H9 (cell line): ENCODE data around the gene SGCD. TPM values are rescaled to one million over a fixed set of nuclear protein-coding genes. Genes with fewer than 3 reads are reported as not detected.

Source experiments
- DNase-seq: peaks from one replicate; pipeline ENCODE4 v3.0.0-alpha.2; 2017
- H2AFZ ChIP-seq: one replicate; pipeline ENCODE4 v1.6.1; 2013; ENCODE audit warnings: mild to moderate bottlenecking, low read length, control low read depth, moderate library complexity
- H2AK5ac ChIP-seq: 2 replicates; pipeline ENCODE4 v1.6.1; 2013; ENCODE audit warnings: low read length, control low read depth, mixed read lengths; ENCODE audit not compliant: insufficient read length
- H2BK120ac ChIP-seq: one replicate; pipeline ENCODE4 v1.6.1; 2013; ENCODE audit warnings: low read depth, mild to moderate bottlenecking, low read length, control low read depth, inconsistent platforms; ENCODE audit not compliant: poor library complexity, severe bottlenecking
- H2BK12ac ChIP-seq: 2 replicates; pipeline ENCODE4 v1.6.1; 2013; ENCODE audit warnings: low read length, control low read depth, mixed read lengths, low read depth; ENCODE audit not compliant: insufficient read length
- H2BK15ac ChIP-seq: 2 replicates; pipeline ENCODE4 v1.6.1; 2013; ENCODE audit warnings: low read depth, low read length, control low read depth
- H2BK20ac ChIP-seq: one replicate; pipeline ENCODE4 v1.6.1; 2013; ENCODE audit warnings: low read depth, mild to moderate bottlenecking, low read length, control low read depth, inconsistent platforms; ENCODE audit not compliant: poor library complexity, severe bottlenecking
- H2BK5ac ChIP-seq: 2 replicates; pipeline ENCODE4 v1.6.1; 2013; ENCODE audit warnings: low read length, control low read depth, mixed read lengths; ENCODE audit not compliant: insufficient read length
- H3K14ac ChIP-seq: 2 replicates; pipeline ENCODE4 v1.6.1; 2013; ENCODE audit warnings: low read length, control low read depth; ENCODE audit not compliant: insufficient read depth
- H3K18ac ChIP-seq: 2 replicates; pipeline ENCODE4 v1.6.1; 2013; ENCODE audit warnings: low read depth, mild to moderate bottlenecking, mixed read lengths, low read length, control low read depth; ENCODE audit not compliant: insufficient read length
- H3K23ac ChIP-seq: 2 replicates; pipeline ENCODE4 v1.6.1; 2013; ENCODE audit warnings: low read length, control low read depth, mixed read lengths, low read depth; ENCODE audit not compliant: insufficient read length
- H3K23me2 ChIP-seq: 2 replicates; pipeline ENCODE4 v1.6.1; 2013; ENCODE audit warnings: low read depth, mild to moderate bottlenecking, mixed read lengths, low read length, control low read depth; ENCODE audit not compliant: insufficient read length, poor library complexity, severe bottlenecking
- H3K27ac ChIP-seq: 2 replicates; pipeline ENCODE4 v1.5.1; 2013; ENCODE audit warnings: low read length, control low read depth, mixed read lengths, low read depth; ENCODE audit not compliant: insufficient read length
- H3K27me3 ChIP-seq: 2 replicates; pipeline ENCODE4 v1.6.1; 2013; ENCODE audit warnings: low read length, control low read depth, inconsistent platforms; ENCODE audit not compliant: insufficient read depth
- H3K4ac ChIP-seq: 2 replicates; pipeline ENCODE4 v1.6.1; 2013; ENCODE audit warnings: low read depth, mild to moderate bottlenecking, control low read depth, inconsistent platforms, low read length, moderate library complexity
- H3K4me1 ChIP-seq: 2 replicates; pipeline ENCODE4 v1.6.1; 2013; ENCODE audit warnings: low read length, control low read depth, inconsistent platforms; ENCODE audit not compliant: insufficient read depth
- H3K4me2 ChIP-seq: 2 replicates; pipeline ENCODE4 v1.6.1; 2013; ENCODE audit warnings: low read length, control low read depth, mixed read lengths; ENCODE audit not compliant: insufficient read length, insufficient read depth
- H3K56ac ChIP-seq: 2 replicates; pipeline ENCODE4 v1.6.1; 2013; ENCODE audit warnings: low read depth, mild to moderate bottlenecking, mixed read lengths, low read length, control low read depth; ENCODE audit not compliant: insufficient read length
- H3K79me1 ChIP-seq: 2 replicates; pipeline ENCODE4 v1.6.1; 2013; ENCODE audit warnings: low read depth, mild to moderate bottlenecking, moderate library complexity, low read length, control low read depth, inconsistent platforms; ENCODE audit not compliant: insufficient read depth, poor library complexity, severe bottlenecking
- H3K79me2 ChIP-seq: 2 replicates; pipeline ENCODE4 v1.6.1; 2013; ENCODE audit warnings: low read length, control low read depth, inconsistent platforms; ENCODE audit not compliant: insufficient read depth
- H3K9ac ChIP-seq: 2 replicates; pipeline ENCODE4 v1.6.1; 2013; ENCODE audit warnings: low read length, control low read depth, mixed read lengths; ENCODE audit not compliant: insufficient read length; ENCODE audit errors: extremely low read depth
- H3K9me3 ChIP-seq: one replicate; pipeline ENCODE4 v1.6.1; 2013; ENCODE audit warnings: low read depth, low read length, inconsistent platforms; ENCODE audit not compliant: control insufficient read depth
- H3T11ph ChIP-seq: one replicate; pipeline ENCODE4 v1.6.1; 2013; ENCODE audit warnings: mild to moderate bottlenecking, low read length, control low read depth, inconsistent platforms
- H4K20me1 ChIP-seq: one replicate; pipeline ENCODE4 v1.6.1; 2013; ENCODE audit not compliant: control insufficient read depth, insufficient read length, insufficient read depth
- H4K5ac ChIP-seq: 2 replicates; pipeline ENCODE4 v1.6.1; 2013; ENCODE audit warnings: low read depth, mild to moderate bottlenecking, mixed read lengths, low read length, control low read depth; ENCODE audit not compliant: insufficient read length
- H4K8ac ChIP-seq: replicated peaks from 2 replicates; pipeline ENCODE4 v1.6.1; 2013; ENCODE audit warnings: low read length, control low read depth, mixed read lengths, low read depth; ENCODE audit not compliant: insufficient read length
- H4K91ac ChIP-seq: 2 replicates; pipeline ENCODE4 v1.6.1; 2013; ENCODE audit warnings: low read depth, mild to moderate bottlenecking, moderate library complexity, mixed read lengths, low read length, control low read depth; ENCODE audit not compliant: insufficient read length
- H3K27ac Mint-ChIP-seq, 3 experiments: 2 replicates in 2 of 3; 3 replicates in 1 of 3; pipeline ENCODE4 v1.8.0; 2020 to 2021; ENCODE audit warnings: mixed read lengths in 3 of 3, mild to moderate bottlenecking in 1 of 3, moderate library complexity in 1 of 3
- H3K27me3 Mint-ChIP-seq: 2 replicates; pipeline ENCODE4 v1.8.0; 2021; ENCODE audit warnings: low read depth, mild to moderate bottlenecking, moderate library complexity, mixed read lengths
- H3K36me3 Mint-ChIP-seq, 3 experiments: 2 replicates in 2 of 3; 3 replicates in 1 of 3; pipeline ENCODE4 v1.8.0; 2020 to 2021; ENCODE audit warnings: low read depth in 3 of 3, mixed read lengths in 3 of 3; ENCODE audit not compliant: insufficient read depth in 1 of 3
- H3K4me1 Mint-ChIP-seq, 2 experiments: 2 replicates each; pipeline ENCODE4 v1.8.0; 2020; ENCODE audit warnings: mixed read lengths in 2 of 2
- H3K4me3 Mint-ChIP-seq, 2 experiments: 2 replicates in 1 of 2; 3 replicates in 1 of 2; pipeline ENCODE4 v1.8.0; 2020 to 2021; ENCODE audit warnings: mild to moderate bottlenecking in 2 of 2, mixed read lengths in 2 of 2, moderate library complexity in 1 of 2
- H3K9me3 Mint-ChIP-seq, 2 experiments: 2 replicates in 1 of 2; 3 replicates in 1 of 2; pipeline ENCODE4 v1.8.0; 2020; ENCODE audit warnings: mild to moderate bottlenecking in 2 of 2, mixed read lengths in 2 of 2, moderate library complexity in 1 of 2
- CTCF ChIP-seq: fragments of 200-600 bp; sonication (generic); conservative IDR thresholded peaks from 3 replicates; pipeline ENCODE4 v1.8.0; 2021; ENCODE audit warnings: antibody characterized with exemption, mild to moderate bottlenecking
- WGBS: extraction: QIAGEN DNeasy Blood & Tissue Kit; methylation state at CpG from one replicate; pipeline ENCODE4 v1.1.7; 2013; ENCODE audit warnings: missing lambda C conversion rate, low lambda C conversion rate, mixed read lengths; ENCODE audit not compliant: insufficient read length; ENCODE audit errors: extremely low coverage; 5-methylcytosine and 5-hydroxymethylcytosine counted together
- total RNA-seq: library from RNA; stranded (reverse); gene quantifications from 2 replicates; pipeline ENCODE4 v1.2.1, GENCODE V29; 2021

The SGCD gene
- total RNA-seq, 1 experiment from 2014 or later: 0.11 TPM

GRCh38 chr5:156339139-156339841 lies 12.3 kb downstream of the SGCD start:
- no peaks in the 10 kb centered on the region for H3K9me3 ChIP-seq
- no peak overlapping the region for H2BK12ac ChIP-seq
- Mint-ChIP-seq H3K4me1 (no peaks in the 10 kb centered on the region), H3K4me3 (no peak overlapping the region), H3K27ac (no peak overlapping the region), H3K9me3 (no peaks in the 10 kb centered on the region), H3K36me3 (no peaks in the 10 kb centered on the region), H3K27me3 (no peaks in the 10 kb centered on the region)
- H3K14ac ChIP-seq: no peak overlapping the region
- H3K23me2 ChIP-seq: no peaks in the 10 kb centered on the region
- no peaks in the 10 kb centered on the region for H3K79me1 ChIP-seq
- no peak overlapping the region for H4K91ac ChIP-seq
- no peak overlapping the region for H3K18ac ChIP-seq
- no peak overlapping the region for H2BK20ac ChIP-seq
- no peak overlapping the region for H3K4me2 ChIP-seq
- no peaks in the 10 kb centered on the region for H3K27me3 ChIP-seq
- H2BK15ac ChIP-seq: no peak overlapping the region
- WGBS: no CpG with 5 or more reads among the region's 2 CpGs
- no peak for DNase-seq
- no peaks in the 10 kb centered on the region for H3K79me2 ChIP-seq
- no peak overlapping the region for H3K9ac ChIP-seq
- no peaks in the 10 kb centered on the region for H4K20me1 ChIP-seq
- H2AFZ ChIP-seq: no peak overlapping the region
- H3K27ac ChIP-seq: no peak overlapping the region
- no peaks in the 10 kb centered on the region for H3K4me1 ChIP-seq
- no peak overlapping the region for H3K23ac ChIP-seq
- H2BK120ac ChIP-seq: no peak overlapping the region
- H3T11ph ChIP-seq: no peak overlapping the region
- H3K56ac ChIP-seq: no peak overlapping the region
- TF ChIP-seq CTCF: no peak
- no peak overlapping the region for H2AK5ac ChIP-seq
- H4K5ac ChIP-seq: no peak overlapping the region
- no peak overlapping the region for H3K4ac ChIP-seq
- no peak overlapping the region for H4K8ac ChIP-seq
- H2BK5ac ChIP-seq: no peak overlapping the region
